NCI-H1417 (cell line): ENCODE measurements around the gene ARHGAP1.

ENCODE experiments used
- DNase-seq, 3 experiments: peaks; one replicate each; lab custom pipeline; 2025; lab: John Stamatoyannopoulos, UW

ARHGAP1 gene

DNA sequence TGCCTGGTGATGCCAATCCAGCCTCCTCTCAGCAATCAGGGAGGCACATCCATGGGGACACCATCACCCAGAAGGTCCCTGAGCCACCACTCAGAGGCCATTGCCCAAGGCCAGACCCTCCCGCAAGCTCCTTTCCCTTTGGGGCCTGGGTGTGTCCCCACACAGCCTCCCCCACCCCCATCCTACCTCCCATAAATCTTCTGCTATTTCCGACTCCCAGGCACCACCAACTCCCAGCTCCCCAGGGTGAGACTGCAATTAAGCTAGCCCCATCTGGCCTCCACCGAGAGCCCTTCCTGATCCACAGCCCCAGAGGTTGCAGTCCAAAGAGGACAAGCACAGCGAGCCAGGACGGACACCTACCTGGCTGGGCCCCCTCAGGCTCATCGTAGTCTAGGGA, 6.3 kb downstream of the ARHGAP1 start:
- no peak for DNase-seq

DNA sequence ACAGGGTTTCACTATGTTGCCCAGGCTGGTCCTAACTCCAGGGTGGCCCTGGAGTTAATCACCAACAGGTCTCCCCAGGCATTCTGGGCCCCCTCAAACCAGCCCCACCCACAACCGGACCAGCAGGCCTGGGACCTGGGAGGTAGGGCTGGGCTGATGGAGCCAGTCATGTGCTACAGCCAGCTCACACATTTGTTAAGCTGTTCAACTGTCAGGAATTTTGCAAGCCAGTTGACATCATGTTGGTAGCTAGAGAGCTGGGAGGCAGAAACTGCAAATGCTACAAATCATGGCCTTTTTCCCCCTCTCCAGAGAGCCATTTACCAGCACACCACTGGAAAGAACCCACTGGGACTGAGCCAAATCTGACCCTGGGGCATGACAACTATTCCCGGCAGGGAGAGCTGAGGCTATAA, 6.8 kb downstream of the ARHGAP1 start:
- no peak for DNase-seq

DNA sequence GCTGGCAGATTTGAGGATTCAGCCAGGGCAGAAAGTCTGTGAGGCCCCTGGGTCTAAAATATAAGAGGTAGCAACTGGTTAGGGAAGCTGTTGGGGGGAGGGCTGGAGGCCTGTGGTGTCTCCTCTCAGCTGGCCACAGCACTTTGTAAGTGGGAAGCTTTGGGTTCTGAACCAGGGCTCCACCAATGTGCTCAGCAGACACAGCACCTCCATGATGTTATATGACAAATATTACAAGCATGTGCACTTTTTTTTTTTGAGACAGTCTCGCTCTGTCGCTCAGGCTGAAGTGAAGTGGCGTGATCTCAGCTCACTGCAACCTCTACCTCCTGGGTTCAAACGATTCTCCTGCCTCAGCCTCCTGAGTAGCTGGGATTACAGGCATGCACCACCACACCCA, 8.0 kb downstream of the ARHGAP1 start:
- no peak for DNase-seq

DNA sequence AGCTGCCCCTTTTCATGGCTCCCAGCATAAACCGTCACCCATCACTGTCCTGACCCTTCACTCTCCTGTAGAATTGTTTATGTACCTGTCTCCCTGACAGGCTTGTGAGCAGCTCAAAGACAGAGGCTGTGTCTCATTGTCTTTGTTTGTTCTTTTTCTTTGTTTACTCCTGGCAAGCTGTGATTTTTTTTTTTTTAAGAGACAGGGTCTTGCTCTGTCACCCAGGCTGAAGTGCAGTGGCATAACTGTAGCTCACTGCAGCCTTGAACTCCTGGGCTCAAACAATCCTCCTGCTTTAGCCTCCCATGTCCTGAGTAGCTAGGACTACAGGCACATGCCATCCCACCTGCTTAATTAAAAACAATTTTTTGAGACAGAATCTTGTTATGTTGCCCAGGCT, 9.7 kb downstream of the ARHGAP1 start:
- DNase-seq = no peak

DNA sequence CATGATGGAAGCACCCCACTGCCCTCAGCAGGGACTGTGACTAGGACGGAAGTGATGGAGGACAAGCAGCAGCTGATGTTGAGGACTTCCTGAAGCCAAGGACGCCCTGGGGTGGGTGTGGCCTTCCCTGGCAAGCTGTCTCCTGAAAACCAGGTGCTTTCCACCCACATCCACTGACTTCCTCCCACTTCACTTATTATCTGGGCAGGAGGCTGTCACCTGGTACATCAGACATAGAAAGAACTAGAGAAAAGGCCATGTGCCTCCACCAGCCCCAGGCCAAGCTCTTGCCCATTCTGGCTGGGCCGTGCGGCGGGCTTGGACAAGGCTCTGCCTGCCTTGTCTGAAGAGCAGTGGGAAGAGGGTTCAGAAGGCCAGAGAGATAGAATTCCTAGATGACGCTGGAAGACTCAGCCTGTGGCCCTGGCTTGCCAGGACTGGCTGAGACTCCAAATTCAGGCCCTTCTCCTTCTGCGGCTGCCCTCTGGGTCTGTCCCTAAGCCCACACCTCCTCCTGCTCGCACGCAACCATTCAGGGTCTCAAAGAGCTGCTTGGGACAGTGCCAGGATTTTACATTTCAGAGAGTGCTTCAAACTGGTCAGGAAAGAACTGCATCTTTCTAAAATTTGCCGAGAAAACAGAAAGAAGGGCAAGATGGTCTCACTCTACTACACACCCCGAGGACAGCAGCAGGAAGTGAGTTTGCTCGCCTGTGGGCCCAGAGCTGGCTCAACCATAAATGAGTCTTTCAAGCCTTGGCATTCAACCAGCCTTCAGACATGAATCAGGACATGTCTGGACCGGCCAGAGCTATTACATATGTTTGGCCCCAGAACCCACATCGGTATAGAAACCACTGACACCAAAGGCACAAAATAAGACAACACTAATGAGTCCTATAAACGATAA, 13.3 kb downstream of the ARHGAP1 start:
- peak in 2 of 3 experiments; percentile 8 for DNase-seq

DNA sequence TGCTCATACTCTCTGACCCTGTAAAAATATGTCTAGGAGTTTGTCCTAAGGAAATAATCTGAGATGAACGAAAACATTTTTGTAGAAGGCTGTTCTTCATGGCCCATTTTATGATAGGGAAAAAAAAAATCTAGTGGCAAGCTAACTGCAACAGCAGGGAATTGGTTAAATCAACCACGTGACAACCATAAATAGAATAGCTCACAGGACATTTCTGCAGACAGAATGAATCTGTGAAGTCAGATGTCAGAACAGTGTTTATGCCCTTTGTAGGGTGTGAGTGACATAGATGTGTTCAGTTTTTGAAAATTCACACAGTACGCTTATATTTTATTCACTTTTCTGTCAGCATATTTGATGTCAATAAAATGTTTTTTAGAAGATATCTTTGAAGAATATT, 16.1 kb downstream of the ARHGAP1 start:
- no peak for DNase-seq

DNA sequence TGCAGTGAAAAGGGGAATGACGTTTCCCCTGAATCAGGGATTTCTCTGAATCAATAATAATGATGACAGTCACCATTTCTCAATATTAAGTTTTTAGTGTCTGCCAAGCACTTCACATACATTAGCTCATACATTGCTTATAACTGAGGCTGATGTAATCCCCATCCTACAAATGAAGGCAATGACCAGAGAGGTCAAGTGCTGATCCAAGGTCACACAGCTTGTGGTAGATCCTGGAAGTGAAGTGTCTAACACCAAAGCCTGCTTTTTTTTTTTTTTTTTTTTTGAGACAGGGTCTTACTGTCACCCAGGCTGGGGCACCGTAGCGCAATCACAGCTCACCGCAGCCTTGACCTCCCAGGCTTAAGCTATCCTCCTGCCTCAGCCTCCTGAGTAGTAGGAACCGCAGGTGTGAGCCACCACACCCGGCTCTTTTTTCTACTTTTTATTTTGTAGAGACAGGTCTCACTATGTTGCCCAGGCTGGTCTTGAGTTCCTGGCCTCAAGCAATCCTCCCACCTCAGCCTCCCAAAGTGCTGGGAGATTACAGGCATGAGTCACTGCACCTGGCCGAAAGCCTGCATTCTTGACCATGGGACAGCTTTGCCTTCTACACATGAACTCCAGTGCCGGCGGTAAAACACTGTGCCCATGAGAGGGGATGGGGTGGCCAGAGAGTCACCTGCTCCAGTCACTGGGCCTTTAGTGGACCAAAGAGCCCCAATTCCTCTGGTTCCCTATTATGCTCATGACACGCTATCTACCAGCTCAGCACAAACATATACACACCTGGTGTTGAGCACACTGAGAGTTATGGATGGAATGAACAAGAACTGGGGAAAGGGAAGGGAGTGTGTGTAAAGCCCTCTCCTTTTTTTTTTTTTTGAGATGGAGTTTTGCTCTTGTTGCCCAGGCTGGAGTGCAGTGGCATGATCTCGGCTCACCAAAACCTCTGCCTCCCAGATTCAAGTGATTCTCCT, 17.4 kb downstream of the ARHGAP1 start:
- DNase-seq = no peak

DNA sequence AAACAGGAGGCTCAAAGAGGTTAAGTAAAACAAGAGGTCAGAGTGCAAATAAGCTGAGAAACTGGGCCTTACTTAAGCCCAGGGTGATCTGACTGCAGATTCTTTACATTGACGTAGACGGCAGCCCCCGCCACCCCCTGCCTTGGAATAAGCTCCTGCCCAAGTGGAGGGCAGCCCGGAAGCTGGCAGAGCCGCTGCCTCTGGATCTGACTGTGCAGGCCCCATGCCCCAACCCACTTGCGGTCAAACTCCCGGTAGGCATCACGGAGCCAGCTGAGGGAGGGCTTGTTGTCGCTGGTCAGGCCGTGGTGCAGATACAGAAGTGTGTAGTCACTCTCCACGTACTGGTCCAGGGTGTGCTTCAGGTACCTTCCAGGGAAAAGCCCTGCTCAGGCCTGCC, 18.6 kb downstream of the ARHGAP1 start:
- no peak for DNase-seq

GRCh38 chr11:46680815-46681214, 19.6 kb downstream of the ARHGAP1 start:
- DNase-seq = no peak

DNA sequence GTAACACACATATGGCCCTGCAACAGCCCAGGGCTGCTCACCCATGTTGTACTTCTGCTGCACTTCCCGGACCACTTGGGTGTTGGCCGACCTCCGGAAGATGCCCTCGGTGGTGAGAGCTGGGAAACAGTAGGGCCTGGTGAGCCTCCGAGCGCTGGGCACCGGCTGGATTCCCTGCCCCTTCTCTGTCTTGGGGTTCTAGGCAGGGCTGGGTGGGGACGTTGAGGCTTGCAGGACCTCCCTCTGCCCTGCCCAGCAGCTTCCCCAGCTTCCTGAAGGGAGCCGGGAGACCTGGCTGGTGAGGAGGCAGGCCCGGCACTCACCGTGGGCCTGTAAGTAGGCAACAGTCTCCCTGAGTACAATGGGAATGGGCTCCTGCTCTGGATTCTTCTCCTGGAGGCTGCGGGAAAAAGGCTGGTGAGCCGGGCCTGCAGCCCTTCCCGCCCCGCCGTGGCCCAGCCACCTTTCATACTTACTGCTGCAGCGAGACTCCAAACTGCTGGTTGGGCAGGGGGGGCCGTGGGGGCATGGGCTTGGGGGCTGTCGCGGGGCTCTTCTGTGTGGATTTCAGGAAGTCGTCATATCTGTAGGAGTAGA, 20.2 kb downstream of the ARHGAP1 start:
- no peak for DNase-seq

DNA sequence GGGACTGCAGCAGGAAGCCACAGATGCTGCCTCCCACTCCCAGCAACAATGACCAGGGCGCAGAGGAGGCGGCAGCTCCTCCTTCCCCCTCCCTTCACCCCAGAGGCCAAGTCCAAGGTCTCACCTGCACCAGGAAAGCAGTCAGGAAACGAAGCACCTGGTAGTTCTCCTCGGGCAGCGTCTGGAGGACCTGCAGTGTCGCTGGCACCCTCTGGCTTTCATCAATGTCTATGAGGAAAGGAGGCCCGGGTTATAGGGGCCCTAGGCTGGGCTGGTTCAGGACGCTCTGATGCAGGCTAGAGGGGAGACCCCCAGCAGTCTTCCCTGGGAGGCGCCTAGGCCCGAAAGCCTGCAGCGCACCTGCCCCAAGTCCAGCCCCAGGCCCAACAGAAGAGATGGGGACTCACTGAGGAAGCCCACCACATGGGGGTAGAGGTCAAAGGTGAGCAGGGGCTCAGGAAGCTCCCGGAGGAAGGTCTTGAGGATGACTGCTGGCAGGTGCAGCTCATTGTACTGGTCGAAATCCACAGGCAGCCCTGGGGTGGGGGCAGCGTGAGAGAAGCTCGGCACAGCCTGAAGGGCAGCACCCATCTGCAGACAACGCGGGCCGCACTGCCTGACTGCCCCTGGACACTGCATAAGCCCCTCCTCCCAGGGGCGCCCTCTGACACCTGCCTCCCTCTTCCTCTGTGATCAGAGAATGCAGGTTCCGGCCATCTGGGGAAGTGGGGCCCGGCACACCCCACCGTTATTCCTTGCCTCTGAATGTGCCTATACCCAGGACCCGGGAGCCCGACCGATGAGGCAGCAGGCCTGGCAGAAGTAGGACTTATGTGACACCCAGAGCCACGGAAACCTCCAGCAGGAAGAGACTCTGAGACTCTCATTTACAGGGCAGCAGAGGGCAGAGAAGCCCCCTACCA, 20.9 kb downstream of the ARHGAP1 start:
- DNase-seq = no peak

GRCh38 chr11:46678741-46679130, 21.7 kb downstream of the ARHGAP1 start:
- DNase-seq = no peak

- DNase-seq = no peak
Measured at GRCh38 chr11:46677991-46678740, 22.3 kb downstream of the ARHGAP1 start.

GRCh38 chr11:46677169-46677568, 23.2 kb downstream of the ARHGAP1 start:
- DNase-seq = no peak

DNA sequence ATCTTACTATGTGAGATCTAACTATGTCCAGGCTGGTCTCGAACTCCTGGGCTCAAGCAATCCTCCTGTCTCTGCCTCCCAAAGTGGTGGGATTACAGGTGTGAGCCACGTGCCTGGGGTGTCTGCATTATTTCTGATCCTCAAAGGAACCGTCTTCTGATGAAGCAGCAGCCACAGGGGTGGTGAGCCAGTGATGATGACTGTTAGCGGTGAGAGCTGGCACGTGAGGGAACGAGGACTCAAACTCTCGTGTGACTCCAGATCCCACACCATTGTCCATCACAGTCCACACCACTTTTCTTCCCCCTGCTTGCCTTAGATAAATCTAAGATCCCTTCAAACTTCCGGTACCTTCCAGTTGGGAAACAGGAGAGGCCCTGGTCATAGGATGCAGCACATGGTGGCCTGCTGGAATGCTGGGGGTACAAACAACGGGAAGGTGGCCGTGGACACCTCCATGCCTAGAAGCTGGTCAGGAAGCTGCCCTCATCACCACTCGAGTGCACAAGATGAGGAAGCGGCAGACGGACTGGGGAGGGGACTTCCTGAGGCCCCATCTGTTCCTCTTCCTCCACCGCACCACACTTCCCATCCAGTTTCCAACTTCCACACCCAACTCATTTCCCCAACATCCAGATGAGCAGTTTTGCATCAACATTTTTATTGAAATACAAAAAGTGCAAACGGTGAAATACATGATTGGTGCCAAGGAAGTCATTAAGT, 23.8 kb downstream of the ARHGAP1 start:
- no peak for DNase-seq

DNA sequence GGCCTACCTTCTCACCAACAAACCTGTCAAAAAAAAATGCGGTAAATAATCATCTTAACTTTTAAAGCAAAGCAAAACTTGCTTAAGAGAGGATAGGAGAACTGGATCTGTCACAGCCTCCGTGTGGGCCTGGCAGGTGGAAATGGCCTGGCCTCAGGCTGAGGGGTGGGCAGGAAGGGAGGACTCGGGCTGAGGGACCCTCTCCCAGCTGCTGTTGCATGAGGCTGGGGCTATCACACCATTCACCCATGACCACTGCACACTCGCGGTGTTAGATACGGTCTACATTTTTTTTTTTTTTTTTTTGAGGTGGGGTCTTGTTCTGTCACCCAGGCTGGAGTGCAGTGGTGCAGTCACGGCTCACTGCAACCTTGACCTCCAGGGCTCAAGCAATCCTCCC, 24.5 kb downstream of the ARHGAP1 start:
- DNase-seq = no peak

DNA sequence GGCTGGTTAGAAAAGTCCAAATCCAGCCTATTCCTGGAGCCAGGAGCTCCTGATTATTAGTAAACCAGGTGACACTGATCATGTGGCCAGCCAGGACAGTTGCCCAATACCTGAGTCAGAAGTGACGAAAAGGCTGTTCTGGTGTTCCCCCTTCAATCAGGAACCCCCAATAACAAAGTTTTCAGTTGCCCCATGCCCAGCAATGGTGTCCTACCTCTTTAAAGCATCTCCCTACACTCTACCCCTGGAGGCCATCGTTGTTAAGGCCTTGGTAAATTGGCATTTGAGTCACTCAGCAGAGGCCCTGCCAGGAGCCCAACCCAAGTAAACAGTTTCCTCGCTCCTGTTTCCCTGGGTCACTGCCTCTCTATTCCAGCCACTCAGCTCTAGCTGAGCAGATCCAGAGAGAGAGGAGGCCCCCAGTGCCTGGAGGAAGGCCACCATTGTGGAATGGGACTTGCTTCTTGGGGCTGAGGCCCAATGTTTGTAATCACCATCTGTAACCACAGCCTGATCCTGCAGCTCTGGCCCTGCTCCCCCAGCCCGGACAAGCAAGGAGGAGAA, 25.0 kb downstream of the ARHGAP1 start:
- DNase-seq = no peak

DNA sequence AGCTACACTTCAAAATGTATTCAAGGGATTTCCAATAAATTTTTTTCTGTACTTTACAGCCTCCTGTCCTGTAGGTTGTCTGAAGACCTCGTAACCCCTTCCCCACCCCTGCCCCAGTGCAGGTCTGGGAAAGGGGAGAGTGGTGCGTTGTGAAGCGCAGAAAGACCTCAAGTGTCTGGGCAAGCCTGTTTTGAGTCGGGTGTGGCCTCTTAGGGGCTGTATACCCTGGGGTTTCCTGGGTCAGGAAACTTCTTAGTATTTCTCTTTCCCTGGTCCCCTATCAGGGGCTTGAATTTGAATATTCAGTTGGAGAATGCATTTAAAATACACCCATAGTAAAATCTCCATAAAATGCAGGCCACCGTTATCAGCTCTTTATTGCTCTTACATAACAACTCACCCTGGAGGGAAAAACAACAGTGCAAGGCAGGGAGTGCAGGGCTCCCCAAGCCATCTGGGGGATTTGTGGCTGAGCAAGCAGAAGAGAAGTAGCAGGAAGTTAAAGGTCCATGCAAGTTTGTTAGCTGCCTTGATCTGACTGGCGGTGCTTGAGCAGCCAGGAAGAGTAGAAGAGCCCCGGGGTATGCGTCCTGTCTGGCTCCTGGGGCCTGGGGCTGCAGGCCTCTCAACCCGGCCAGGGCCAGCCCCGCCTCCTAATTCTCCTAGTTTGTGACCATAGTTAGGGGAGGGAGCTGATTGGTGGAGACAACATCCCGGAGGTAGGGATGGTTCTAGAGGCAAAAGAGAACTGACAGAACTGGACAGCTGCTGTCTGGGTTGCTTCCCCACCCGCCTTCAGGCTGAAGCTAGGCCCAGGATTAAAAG, 25.7 kb downstream of the ARHGAP1 start:
- no peak for DNase-seq
